Kidney epithelial cell (primary cell): ENCODE results near the gene MECR. TPM values are rescaled to one million over a fixed set of nuclear protein-coding genes. Genes with fewer than 3 reads are reported as not detected.

Experiments used
- DNase-seq: peaks from one replicate; pipeline ENCODE4 v3.0.0-alpha.2; 2010; ENCODE audit warnings: low read depth
- H3K27me3 ChIP-seq: 2 replicates; pipeline ENCODE4 v1.6.0; 2011; ENCODE audit warnings: low read length; ENCODE audit not compliant: control insufficient read depth, insufficient read depth
- H3K36me3 ChIP-seq: 2 replicates; pipeline ENCODE4 v1.5.1; 2011; ENCODE audit warnings: low read length; ENCODE audit not compliant: control insufficient read depth, insufficient read depth
- H3K4me3 ChIP-seq: 2 replicates; pipeline ENCODE4 v1.5.1; 2011; ENCODE audit warnings: low read depth, mild to moderate bottlenecking, control low read depth, low read length
- total RNA-seq: library from RNA; depleted of rRNA; stranded (reverse); fragments of >200 nt; gene quantifications from 2 replicates; pipeline ENCODE4 v1.2.3, GENCODE V29; 2015
- TF ChIP-seq, protein P1 (sequence below): IDR thresholded peaks from 2 replicates; pipeline ENCODE4 v1.5.1; 2011; ENCODE audit warnings: mild to moderate bottlenecking, moderate library complexity, low read length, control low read depth, inconsistent platforms; ENCODE audit not compliant: insufficient read depth, poor library complexity, severe bottlenecking

MECR gene
- total RNA-seq, 1 donor from 2014 or later: 23.6 TPM

DNA sequence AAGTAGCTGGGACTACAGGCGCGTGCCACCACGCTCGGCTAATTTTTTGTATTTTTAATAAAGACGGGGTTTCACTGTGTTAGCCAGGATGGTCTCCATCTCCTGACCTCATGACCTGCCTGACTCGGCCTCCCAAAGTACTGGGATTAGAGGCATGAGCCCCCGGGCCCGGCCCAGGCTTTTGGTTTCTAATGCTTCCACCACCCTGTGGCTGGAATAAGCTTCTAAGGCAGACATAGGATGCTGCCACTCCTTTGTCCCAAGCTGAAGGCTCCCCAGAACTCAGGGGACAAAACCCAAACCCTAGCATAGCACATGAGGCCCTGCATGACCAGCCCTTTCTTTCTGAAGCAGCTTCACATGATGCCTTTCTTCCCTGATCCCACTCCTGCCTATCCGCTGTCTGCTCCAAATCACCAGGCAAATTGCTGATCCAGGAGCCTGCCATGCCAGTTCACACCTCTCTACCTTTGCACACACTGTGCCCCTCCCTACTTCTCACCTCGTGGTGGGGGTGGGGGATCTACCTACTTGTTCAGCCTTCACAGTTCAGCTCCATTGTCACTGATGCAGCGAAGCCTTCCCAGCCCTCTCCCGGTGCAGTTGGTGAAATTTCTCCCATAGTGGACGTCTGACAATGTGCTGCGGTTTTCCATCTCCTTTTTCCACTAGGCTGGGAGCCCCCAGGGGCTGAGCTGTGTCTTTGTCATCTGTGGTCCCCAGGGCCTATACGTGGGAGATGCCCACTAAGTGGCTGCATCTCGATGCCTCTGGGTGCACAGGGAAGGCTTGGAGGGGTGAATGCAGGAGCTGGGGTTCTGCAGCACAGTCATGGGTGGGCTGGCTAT is 12.5 kb upstream of the MECR start:
- Histone ChIP-seq H3K4me3 (no peak overlapping the region), H3K36me3 (no peaks in the 10 kb centered on the region), H3K27me3 (no peaks in the 10 kb centered on the region)
- DNase-seq: no peak
- TF ChIP-seq, protein P1, sequence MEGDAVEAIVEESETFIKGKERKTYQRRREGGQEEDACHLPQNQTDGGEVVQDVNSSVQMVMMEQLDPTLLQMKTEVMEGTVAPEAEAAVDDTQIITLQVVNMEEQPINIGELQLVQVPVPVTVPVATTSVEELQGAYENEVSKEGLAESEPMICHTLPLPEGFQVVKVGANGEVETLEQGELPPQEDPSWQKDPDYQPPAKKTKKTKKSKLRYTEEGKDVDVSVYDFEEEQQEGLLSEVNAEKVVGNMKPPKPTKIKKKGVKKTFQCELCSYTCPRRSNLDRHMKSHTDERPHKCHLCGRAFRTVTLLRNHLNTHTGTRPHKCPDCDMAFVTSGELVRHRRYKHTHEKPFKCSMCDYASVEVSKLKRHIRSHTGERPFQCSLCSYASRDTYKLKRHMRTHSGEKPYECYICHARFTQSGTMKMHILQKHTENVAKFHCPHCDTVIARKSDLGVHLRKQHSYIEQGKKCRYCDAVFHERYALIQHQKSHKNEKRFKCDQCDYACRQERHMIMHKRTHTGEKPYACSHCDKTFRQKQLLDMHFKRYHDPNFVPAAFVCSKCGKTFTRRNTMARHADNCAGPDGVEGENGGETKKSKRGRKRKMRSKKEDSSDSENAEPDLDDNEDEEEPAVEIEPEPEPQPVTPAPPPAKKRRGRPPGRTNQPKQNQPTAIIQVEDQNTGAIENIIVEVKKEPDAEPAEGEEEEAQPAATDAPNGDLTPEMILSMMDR: no peak

DNA sequence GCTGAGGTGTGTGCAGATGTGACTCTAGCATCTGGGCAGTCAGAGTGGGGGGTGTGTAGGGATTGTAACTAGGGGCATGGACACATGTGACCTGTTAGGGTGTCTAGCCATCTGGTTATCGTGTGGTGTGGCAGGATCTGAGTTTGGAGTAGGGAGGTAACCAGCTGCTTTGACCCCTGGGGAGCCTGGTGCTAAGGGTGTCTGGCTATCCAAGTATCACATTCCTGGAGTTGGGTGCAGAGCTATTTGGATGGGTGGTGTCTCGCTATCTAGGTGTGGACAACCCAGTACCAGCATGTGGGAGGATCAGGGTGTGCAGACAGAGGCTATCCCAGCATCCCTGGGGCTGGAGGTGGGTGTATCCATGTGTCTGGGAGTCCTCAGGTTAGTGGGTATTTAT is 10.3 kb upstream of the MECR start:
- Histone ChIP-seq H3K4me3 (no peak overlapping the region), H3K27me3 (no peaks in the 10 kb centered on the region), H3K36me3 (no peaks in the 10 kb centered on the region)
- TF ChIP-seq, protein P1: no peak
- DNase-seq: no peak

DNA sequence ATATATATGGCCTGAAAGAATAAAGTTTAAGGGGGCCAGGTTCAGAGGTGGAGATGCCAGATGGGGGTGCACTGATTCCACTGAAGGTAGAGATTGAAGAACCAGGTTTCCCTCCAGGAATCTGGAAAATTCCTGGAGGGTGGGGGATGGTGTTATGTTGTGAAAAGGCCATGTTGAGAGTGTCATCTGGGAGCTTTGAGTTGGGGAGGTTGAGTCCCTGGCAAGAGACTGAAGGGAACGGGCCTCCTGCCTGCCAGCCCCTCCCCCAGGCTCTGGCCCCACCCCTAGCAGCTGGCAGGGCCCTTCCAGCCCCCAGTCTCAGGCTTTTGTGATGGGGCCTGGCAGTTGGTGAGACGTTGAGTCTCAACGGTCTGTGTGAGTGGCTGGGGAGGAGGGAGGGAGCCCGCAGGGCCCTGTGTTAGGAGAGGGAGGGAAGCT is 9.7 kb upstream of the MECR start:
- Histone ChIP-seq H3K27me3 (no peaks in the 10 kb centered on the region), H3K4me3 (no peak overlapping the region), H3K36me3 (no peaks in the 10 kb centered on the region)
- TF ChIP-seq, protein P1: no peak
- DNase-seq: no peak

DNA sequence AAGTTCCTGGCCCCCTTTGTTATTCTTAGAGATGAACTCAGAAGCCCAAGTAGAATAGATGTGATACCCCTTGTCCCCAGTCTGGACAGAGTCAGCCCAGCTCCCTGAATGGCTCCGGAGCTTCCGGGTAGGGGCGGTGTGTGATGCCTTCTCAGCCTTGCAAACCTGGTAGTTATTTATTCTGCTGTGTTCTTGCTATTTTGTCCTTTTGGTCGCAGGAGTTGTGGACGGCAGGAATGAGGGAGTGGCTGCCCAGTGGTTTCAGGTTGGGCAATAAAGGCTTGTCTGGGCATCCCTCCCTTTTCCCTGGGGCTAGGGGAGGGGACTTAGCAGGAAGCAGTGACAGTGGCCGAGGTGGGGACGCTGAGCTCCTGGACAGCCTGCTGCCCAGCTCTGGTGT is 8.4 kb upstream of the MECR start:
- TF ChIP-seq, protein P1: no peak
- Histone ChIP-seq H3K4me3 (no peak overlapping the region), H3K27me3 (no peaks in the 10 kb centered on the region), H3K36me3 (no peaks in the 10 kb centered on the region)
- peak; percentile 60 for DNase-seq

DNA sequence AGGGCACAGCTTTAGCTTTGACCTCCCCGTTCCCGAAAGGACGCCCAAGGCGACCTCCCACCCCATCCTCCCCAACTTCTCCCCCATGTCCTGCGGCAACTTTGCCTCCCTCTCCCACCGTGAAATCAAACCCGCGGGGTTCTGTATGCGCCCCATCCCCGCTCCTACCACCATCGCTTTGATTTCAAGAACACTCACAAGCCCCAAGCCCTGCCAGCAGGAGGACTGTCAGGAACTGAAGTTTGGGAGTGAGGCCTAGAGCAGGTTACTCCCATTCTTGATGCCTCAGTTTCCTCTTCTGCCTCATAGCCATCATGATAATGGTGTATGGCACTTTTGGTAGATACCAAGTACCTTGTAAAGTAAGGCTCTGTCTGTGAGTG is 7.9 kb upstream of the MECR start:
- H3K4me3 ChIP-seq: peak overlapping the region; percentile 67
- TF ChIP-seq, protein P1: no peak
- no peaks in the 10 kb centered on the region for H3K36me3 ChIP-seq
- DNase-seq: no peak
- no peaks in the 10 kb centered on the region for H3K27me3 ChIP-seq
